ENCODE data around the gene UBLCP1. TPM values are rescaled to one million over a fixed set of nuclear protein-coding genes. Genes with fewer than 3 reads are reported as not detected.

UBLCP1 gene
- total RNA-seq: 25.1 and 25.5 TPM in 2 replicates
- total RNA-seq (2013): 35.6 TPM
- 9.6 and 11.0 TPM in 2 replicates for polyA plus RNA-seq
- 6.1 and 7.0 TPM in 2 replicates for polyA minus RNA-seq

- POLR2A ChIA-PET: interaction anchor here (1.2 to 1.5 kb wide), 2 partner anchors 55 to 64 kb away, joined by 7 read pairs; partner anchors contain the start of gene RNF145
- CTCF ChIA-PET: interaction anchor here (0.5 to 2.1 kb wide), 3 partner anchors 64 to 253 kb away, joined by 3 to 6 read pairs (median 3); no protein-coding TSS in a partner anchor
- Histone ChIP-seq H3K27me3 (replicated peaks in 1 of 4; ENCODE audit: control extremely low read depth in 1 of 4, control insufficient read depth in 3 of 4, insufficient read depth in 4 of 4, low read length in 3 of 4) (no peaks in the 10 kb centered on the region), H3K4me3 (ENCODE audit: control extremely low read depth in 1 of 5, extremely low read depth in 1 of 5, insufficient read depth in 1 of 5, low read depth in 2 of 5, low read length in 4 of 5) (peak within 1 kb of the TSS; percentile 84 to 96 (median 95)), H3K36me3 (replicated peaks in 1 of 2; ENCODE audit: control extremely low read depth in 1 of 2, control insufficient read depth in 1 of 2, extremely low read depth in 1 of 2, insufficient read depth in 2 of 2, low read length in 1 of 2) (no peaks in the 10 kb centered on the region), H3K9ac (ENCODE audit: low read length) (peak within 1 kb of the TSS; percentile 82), H3K9me3 (ENCODE audit: control extremely low read depth in 1 of 3, control insufficient read depth in 2 of 3, insufficient read depth in 1 of 3, low read length in 2 of 3) (peaks cover 0 to 15% (median 10%) of the 10 kb centered on the region in 3 donors), H3K4me1 (ENCODE audit: control insufficient read depth in 2 of 2, insufficient read depth in 2 of 2, low read length in 2 of 2) (peaks cover 17 to 18% of the 10 kb centered on the region in 2 donors), H3K79me2 (ENCODE audit: control insufficient read depth, insufficient read depth, low read length) (peaks cover 38% of the 10 kb centered on the region), H2AFZ (ENCODE audit: insufficient read depth, low read depth, low read length, poor library complexity, severe bottlenecking) (peak within 1 kb of the TSS; percentile 90), H3K27ac (ENCODE audit: low read length in 2 of 2) (peak within 1 kb of the TSS; percentile 87 to 88), H3K4me2 (replicated peaks; ENCODE audit: low read depth, low read length, poor library complexity, severe bottlenecking) (peak within 1 kb of the TSS; percentile 83), H4K20me1 (ENCODE audit: control insufficient read depth, insufficient read depth, low read length, poor library complexity, severe bottlenecking) (no peaks in the 10 kb centered on the region)
- no peak for TF ChIP-seq EZH2 (IDR thresholded peaks at IDR 0.05; ENCODE audit: borderline replicate concordance, insufficient read depth, low read depth, low read length, poor library complexity, severe bottlenecking)
- TF ChIP-seq CTCF (IDR thresholded peaks at IDR 0.05): no peak
- ATAC-seq (ENCODE audit: low read depth): peak; percentile 82
- peak within 1 kb of the TSS; percentile 96 for H3K4me3 Mint-ChIP-seq
- DNase-seq: peak; percentile 94
- peaks cover 3% of the 10 kb centered on the region for H3K9me3 Mint-ChIP-seq (ENCODE audit: insufficient read depth)
- H3K27ac Mint-ChIP-seq: peak within 1 kb of the TSS; percentile 97
- intact Hi-C loops (cut with micrococcal nuclease): loop anchor here (1.0 to 5.0 kb wide), 7 partner anchors 54 to 1404 kb away; partner anchors contain the start of genes CLINT1, PWWP2A, RNF145 and TTC1
- no peaks in the 10 kb centered on the region for H3K27me3 Mint-ChIP-seq
- under 1% methylated on average over 54 of the region's 54 CpGs for WGBS (ENCODE audit: insufficient coverage)
- peaks cover 32% of the 10 kb centered on the region for H3K4me1 Mint-ChIP-seq
Observed at GRCh38 chr5:159262859-159263568, at the start of gene UBLCP1. UBLCP1 (plus strand) TSS chr5:159263290; CDS start chr5:159268916, 5,626 bp downstream.
